DOHH2 (cell line): Measurements from ENCODE around the gene CDK6.

ENCODE experiments used
- H3F3A ChIP-seq: fragments of 200-600 bp; sonication (generic), shearing (Covaris generic); 2 replicates; pipeline ENCODE4 v1.6.0; 2016; ENCODE audit warnings: antibody characterized with exemption, mild to moderate bottlenecking; ENCODE audit not compliant: control insufficient read depth, insufficient read depth
- H3K27ac ChIP-seq: fragments of 200-600 bp; sonication (generic); 2 replicates; pipeline ENCODE4 v1.5.1; 2014; ENCODE audit warnings: low read depth, mild to moderate bottlenecking, low read length, moderate library complexity
- H3K27me3 ChIP-seq: fragments of 200-600 bp; sonication (generic); 2 replicates; pipeline ENCODE4 v1.6.1; 2014; ENCODE audit warnings: mild to moderate bottlenecking, low read length, mixed read lengths; ENCODE audit not compliant: control insufficient read depth
- H3K36me3 ChIP-seq: fragments of 200-600 bp; sonication (generic); 2 replicates; pipeline ENCODE4 v1.6.1; 2014; ENCODE audit warnings: mild to moderate bottlenecking, low read length, moderate library complexity, mixed read lengths; ENCODE audit not compliant: control insufficient read depth
- H3K4me1 ChIP-seq: fragments of 200-600 bp; sonication (generic); 2 replicates; pipeline ENCODE4 v1.6.1; 2014; ENCODE audit warnings: mild to moderate bottlenecking, low read length, mixed read lengths; ENCODE audit not compliant: control insufficient read depth
- H3K4me2 ChIP-seq: fragments of 200-600 bp; sonication (generic); 2 replicates; pipeline ENCODE4 v1.6.0; 2014; ENCODE audit warnings: mild to moderate bottlenecking, low read length, moderate library complexity
- H3K4me3 ChIP-seq: fragments of 200-600 bp; sonication (generic); 2 replicates; pipeline ENCODE4 v1.5.1; 2014; ENCODE audit warnings: mild to moderate bottlenecking, low read length, mixed read lengths
- H3K79me2 ChIP-seq: fragments of 200-600 bp; sonication (generic); 2 replicates; pipeline ENCODE4 v1.6.1; 2014; ENCODE audit warnings: mild to moderate bottlenecking, low read length, mixed read lengths; ENCODE audit not compliant: control insufficient read depth
- H3K9me2 ChIP-seq: fragments of 200-600 bp; sonication (generic); replicated peaks from 2 replicates; pipeline ENCODE4 v1.6.1; 2014; ENCODE audit warnings: mild to moderate bottlenecking, low read length, mixed read lengths; ENCODE audit not compliant: control insufficient read depth
- H3K9me3 ChIP-seq: fragments of 200-600 bp; sonication (generic); 2 replicates; pipeline ENCODE4 v1.6.1; 2014; ENCODE audit warnings: antibody characterized with exemption, low read length, mixed read lengths; ENCODE audit not compliant: control insufficient read depth, insufficient read depth
- H4K20me1 ChIP-seq: fragments of 200-600 bp; sonication (generic); 2 replicates; pipeline ENCODE4 v1.6.0; 2014; ENCODE audit warnings: low read depth, mild to moderate bottlenecking, antibody characterized with exemption, low read length, moderate library complexity; ENCODE audit not compliant: control insufficient read depth, insufficient read depth
- CTCF ChIP-seq: fragments of 200-600 bp; sonication (generic); IDR thresholded peaks from one replicate; pipeline ENCODE4 v1.5.1; 2014; ENCODE audit warnings: antibody characterized with exemption, mild to moderate bottlenecking, low read depth, low read length; ENCODE audit not compliant: poor library complexity, severe bottlenecking
- EZH2phosphoT487 ChIP-seq: fragments of 200-600 bp; sonication (generic); IDR thresholded peaks from 2 replicates; pipeline ENCODE4 v1.6.1; 2017; ENCODE audit warnings: borderline replicate concordance, mild to moderate bottlenecking, antibody characterized with exemption, low read length, moderate library complexity, mixed read lengths

Gene CDK6

GRCh38 chr7:92808635-92809034 is 27.7 kb downstream of the CDK6 start:
- Histone ChIP-seq H4K20me1 (no peaks in the 10 kb centered on the region), H3F3A (peaks cover 16% of the 10 kb centered on the region), H3K4me3 (no peak overlapping the region), H3K9me2 (no peaks in the 10 kb centered on the region), H3K36me3 (peaks cover 47% of the 10 kb centered on the region), H3K4me2 (no peak overlapping the region), H3K4me1 (peaks cover 46% of the 10 kb centered on the region), H3K27me3 (no peaks in the 10 kb centered on the region), H3K9me3 (no peaks in the 10 kb centered on the region), H3K79me2 (peaks cover 89% of the 10 kb centered on the region), H3K27ac (no peak overlapping the region)
- no peak for TF ChIP-seq CTCF
- no peak for TF ChIP-seq EZH2phosphoT487

GRCh38 chr7:92808006-92808405 is 28.4 kb downstream of the CDK6 start:
- peaks cover 40% of the 10 kb centered on the region for H3K4me1 ChIP-seq
- TF ChIP-seq EZH2phosphoT487 (no peak), CTCF (no peak)
- H3K36me3 ChIP-seq: peaks cover 50% of the 10 kb centered on the region
- H3K4me3 ChIP-seq: no peak overlapping the region
- H3K27me3 ChIP-seq: no peaks in the 10 kb centered on the region
- peaks cover 10% of the 10 kb centered on the region for H3F3A ChIP-seq
- no peak overlapping the region for H3K27ac ChIP-seq
- no peaks in the 10 kb centered on the region for H3K9me2 ChIP-seq
- H3K79me2 ChIP-seq: peaks cover 94% of the 10 kb centered on the region
- H4K20me1 ChIP-seq: no peaks in the 10 kb centered on the region
- no peaks in the 10 kb centered on the region for H3K9me3 ChIP-seq
- no peak overlapping the region for H3K4me2 ChIP-seq

GRCh38 chr7:92806496-92806895 is 29.9 kb downstream of the CDK6 start:
- TF ChIP-seq EZH2phosphoT487 (no peak), CTCF (no peak)
- peaks cover 25% of the 10 kb centered on the region for H3K4me1 ChIP-seq
- no peaks in the 10 kb centered on the region for H3K9me2 ChIP-seq
- no peaks in the 10 kb centered on the region for H4K20me1 ChIP-seq
- H3F3A ChIP-seq: peaks cover 6% of the 10 kb centered on the region; the same call in 1 of the 2 replicates
- H3K9me3 ChIP-seq: no peaks in the 10 kb centered on the region
- H3K36me3 ChIP-seq: peaks cover 35% of the 10 kb centered on the region
- no peak overlapping the region for H3K4me2 ChIP-seq
- peaks cover 92% of the 10 kb centered on the region for H3K79me2 ChIP-seq
- no peaks in the 10 kb centered on the region for H3K27me3 ChIP-seq
- H3K4me3 ChIP-seq: no peak overlapping the region
- no peak overlapping the region for H3K27ac ChIP-seq
